WERI-Rb-1 (cell line): ENCODE results near the gene SVEP1.

ENCODE experiments used
- DNase-seq: peaks from one replicate; pipeline ENCODE4 v3.0.0-alpha.2; 2020
- H3K27ac ChIP-seq: fragments of 250-450 bp; sonication (Bioruptor Pico); 2 replicates; pipeline ENCODE4 v1.5.1; 2020; ENCODE audit warnings: mild to moderate bottlenecking, moderate library complexity
- H3K27me3 ChIP-seq: fragments of 250-450 bp; sonication (Bioruptor Pico); 2 replicates; pipeline ENCODE4 v1.5.1; 2021; ENCODE audit warnings: mild to moderate bottlenecking, low read depth, moderate library complexity; ENCODE audit not compliant: insufficient read depth, severe bottlenecking
- H3K36me3 ChIP-seq: fragments of 250-450 bp; sonication (Bioruptor Pico); 2 replicates; pipeline ENCODE4 v1.5.1; 2020; ENCODE audit warnings: mild to moderate bottlenecking, moderate library complexity
- H3K4me3 ChIP-seq: 2 replicates; pipeline ENCODE4 v1.5.1; 2011; ENCODE audit warnings: low read depth, mild to moderate bottlenecking, control low read depth, low read length
- H3K9me3 ChIP-seq: fragments of 250-450 bp; sonication (Bioruptor Pico); 2 replicates; pipeline ENCODE4 v1.5.1; 2021; ENCODE audit warnings: mild to moderate bottlenecking, moderate library complexity; ENCODE audit not compliant: severe bottlenecking
- CTCF ChIP-seq: IDR thresholded peaks from 2 replicates; pipeline ENCODE4 v1.5.1; 2011; ENCODE audit warnings: low read depth, mild to moderate bottlenecking, control low read depth, inconsistent platforms, low read length

The SVEP1 gene

GRCh38 chr9:110319781-110320492 lies 259.6 kb downstream of the SVEP1 start:
- Histone ChIP-seq H3K4me3 (no peak overlapping the region), H3K27me3 (peaks cover 92% of the 10 kb centered on the region), H3K9me3 (no peaks in the 10 kb centered on the region), H3K27ac (no peak overlapping the region), H3K36me3 (no peaks in the 10 kb centered on the region)
- no peak for TF ChIP-seq CTCF
- DNase-seq = no peak

GRCh38 chr9:110317911-110318310 lies 261.6 kb downstream of the SVEP1 start:
- no peak for DNase-seq
- no peak for TF ChIP-seq CTCF
- H3K36me3 ChIP-seq = no peaks in the 10 kb centered on the region
- peaks cover 5% of the 10 kb centered on the region for H3K9me3 ChIP-seq
- H3K4me3 ChIP-seq = no peak overlapping the region
- no peak overlapping the region for H3K27ac ChIP-seq
- peaks cover 92% of the 10 kb centered on the region for H3K27me3 ChIP-seq

- Histone ChIP-seq H3K27me3 (peaks cover 90% of the 10 kb centered on the region), H3K4me3 (no peak overlapping the region), H3K36me3 (no peaks in the 10 kb centered on the region), H3K27ac (no peak overlapping the region), H3K9me3 (peaks cover 10% of the 10 kb centered on the region)
- no peak for DNase-seq
- TF ChIP-seq CTCF = no peak
Measured at GRCh38 chr9:110316261-110317075, 263.1 kb downstream of the SVEP1 start.
